WTC11 (cell line): ENCODE results near the gene NXPE2.

ENCODE experiments used
- ATF3 ChIP-seq: sonication (generic); formaldehyde crosslinking; conservative IDR thresholded peaks from 2 replicates; pipeline ENCODE4 v1.8.1; 2022; ENCODE audit warnings: mild to moderate bottlenecking, missing genetic modification reagents
- CBFB ChIP-seq: sonication (generic); formaldehyde crosslinking; IDR thresholded peaks from 2 replicates; pipeline ENCODE4 v1.8.1; 2022; ENCODE audit warnings: mild to moderate bottlenecking, low read depth, missing genetic modification reagents
- CREB1 ChIP-seq: sonication (generic); formaldehyde crosslinking; IDR thresholded peaks from 2 replicates; pipeline ENCODE4 v1.8.0; 2023; ENCODE audit warnings: mild to moderate bottlenecking, missing genetic modification reagents
- CTCF ChIP-seq: fragments of 200-600 bp; IDR thresholded peaks from 2 replicates; pipeline ENCODE4 v1.8.0; 2022; ENCODE audit warnings: antibody characterized with exemption
- E2F1 ChIP-seq: sonication (generic); formaldehyde crosslinking; IDR thresholded peaks from 2 replicates; pipeline ENCODE4 v1.8.0; 2022; ENCODE audit warnings: mild to moderate bottlenecking, missing genetic modification reagents
- FOXP1 ChIP-seq: sonication (generic); formaldehyde crosslinking; IDR thresholded peaks from 2 replicates; pipeline ENCODE4 v1.8.0; 2022; ENCODE audit warnings: missing genetic modification reagents, mild to moderate bottlenecking, moderate library complexity, borderline replicate concordance
- JUN ChIP-seq: sonication (generic); formaldehyde crosslinking; IDR thresholded peaks from 2 replicates; pipeline ENCODE4 v1.8.0; 2023; ENCODE audit warnings: mild to moderate bottlenecking, missing genetic modification reagents
- NFYB ChIP-seq: sonication (generic); formaldehyde crosslinking; conservative IDR thresholded peaks from 2 replicates; pipeline ENCODE4 v1.8.0; 2022; ENCODE audit warnings: low read depth, missing genetic modification reagents
- NR1H2 ChIP-seq: sonication (generic); formaldehyde crosslinking; IDR thresholded peaks from 2 replicates; pipeline ENCODE4 v1.9.0; 2021; ENCODE audit warnings: mild to moderate bottlenecking, moderate library complexity, missing genetic modification reagents
- TCF7 ChIP-seq: sonication (generic); formaldehyde crosslinking; IDR thresholded peaks from 2 replicates; pipeline ENCODE4 v1.8.0; 2022; ENCODE audit warnings: mild to moderate bottlenecking, low read depth, missing genetic modification reagents, moderate library complexity
- TP53 ChIP-seq: sonication (generic); formaldehyde crosslinking; IDR thresholded peaks from 2 replicates; pipeline ENCODE4 v1.8.1; 2023; ENCODE audit warnings: mild to moderate bottlenecking, missing genetic modification reagents
- USF2 ChIP-seq: sonication (generic); formaldehyde crosslinking; IDR thresholded peaks from 2 replicates; pipeline ENCODE4 v1.8.1; 2023; ENCODE audit warnings: mild to moderate bottlenecking, missing genetic modification reagents, moderate library complexity
- ZNF416 ChIP-seq: fragments of 250-450 bp; sonication (Bioruptor Pico); IDR thresholded peaks from 2 replicates; pipeline ENCODE4 v1.9.0; 2021; ENCODE audit warnings: mild to moderate bottlenecking, inconsistent platforms
- ZNF423 ChIP-seq: fragments of 250-450 bp; sonication (Bioruptor Pico); IDR thresholded peaks from 2 replicates; pipeline ENCODE4 v2.1.2; 2022; ENCODE audit warnings: mild to moderate bottlenecking, moderate library complexity

- TF ChIP-seq TP53 (CRISPR knock-in tag) (no peak), CTCF (no peak), USF2 (no peak), CBFB (CRISPR knock-in tag) (no peak), JUN (no peak), NFYB (CRISPR knock-in tag) (no peak), ZNF423 (CRISPR knock-in tag) (no peak), TCF7 (no peak), FOXP1 (CRISPR knock-in tag) (no peak), CREB1 (CRISPR knock-in tag) (no peak), ZNF416 (no peak), ATF3 (CRISPR knock-in tag) (no peak), NR1H2 (CRISPR knock-in tag) (no peak), E2F1 (CRISPR knock-in tag) (no peak)
These were observed 31.6 kb downstream of the NXPE2 start for GRCh38 chr11:114709960-114710359.
